Suprapubic skin (tissue), 4 donors: ENCODE results near the gene ABCC8.

ENCODE experiments used
- EP300 ChIP-seq: sonication (generic); formaldehyde crosslinking; IDR thresholded peaks from one replicate; pipeline ENCODE4 v1.6.1; 2017; ENCODE audit warnings: antibody characterized with exemption
- POLR2A ChIP-seq, 2 donors: fragments of 450-650 bp; IDR thresholded peaks; one replicate each; pipeline ENCODE4 v1.6.1; 2017; ENCODE audit warnings: antibody characterized with exemption in 2 of 2, mild to moderate bottlenecking in 2 of 2, moderate library complexity in 2 of 2
- POLR2AphosphoS5 ChIP-seq, 3 donors: sonication (generic); formaldehyde crosslinking; IDR thresholded peaks; one replicate each; pipeline ENCODE4 v1.6.1; 2017; ENCODE audit warnings: antibody characterized with exemption in 3 of 3
- TF ChIP-seq, protein P1 (sequence below), 2 donors: fragments of 200-600 bp in 1 of 2; fragments of 450-650 bp in 1 of 2; sonication (generic) in 1 of 2; IDR thresholded peaks; one replicate each; pipeline ENCODE4 v1.5.1; 2016 to 2019; ENCODE audit warnings: antibody characterized with exemption in 2 of 2, mild to moderate bottlenecking in 1 of 2, moderate library complexity in 1 of 2

DNA sequence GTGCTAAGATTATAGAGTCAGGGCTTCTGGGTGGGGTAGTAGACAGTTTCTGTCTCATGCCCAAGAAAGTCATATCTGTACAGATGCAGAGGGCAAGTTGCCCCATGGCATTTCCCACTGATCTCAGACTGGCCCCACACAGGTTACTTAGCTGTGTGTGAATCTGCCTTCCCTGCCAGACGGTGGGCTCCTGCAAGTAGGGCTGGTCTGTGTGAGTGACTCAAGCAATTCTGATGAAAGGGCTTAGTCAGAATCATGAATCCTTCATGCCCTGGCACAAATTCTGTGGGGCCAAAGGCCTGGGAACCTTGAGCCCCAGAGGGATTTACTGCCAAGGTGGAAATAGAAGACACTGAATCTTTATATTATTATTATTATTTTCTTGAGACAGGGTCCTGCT lies 37.2 kb upstream of the ABCC8 start:
- TF ChIP-seq, protein P1, sequence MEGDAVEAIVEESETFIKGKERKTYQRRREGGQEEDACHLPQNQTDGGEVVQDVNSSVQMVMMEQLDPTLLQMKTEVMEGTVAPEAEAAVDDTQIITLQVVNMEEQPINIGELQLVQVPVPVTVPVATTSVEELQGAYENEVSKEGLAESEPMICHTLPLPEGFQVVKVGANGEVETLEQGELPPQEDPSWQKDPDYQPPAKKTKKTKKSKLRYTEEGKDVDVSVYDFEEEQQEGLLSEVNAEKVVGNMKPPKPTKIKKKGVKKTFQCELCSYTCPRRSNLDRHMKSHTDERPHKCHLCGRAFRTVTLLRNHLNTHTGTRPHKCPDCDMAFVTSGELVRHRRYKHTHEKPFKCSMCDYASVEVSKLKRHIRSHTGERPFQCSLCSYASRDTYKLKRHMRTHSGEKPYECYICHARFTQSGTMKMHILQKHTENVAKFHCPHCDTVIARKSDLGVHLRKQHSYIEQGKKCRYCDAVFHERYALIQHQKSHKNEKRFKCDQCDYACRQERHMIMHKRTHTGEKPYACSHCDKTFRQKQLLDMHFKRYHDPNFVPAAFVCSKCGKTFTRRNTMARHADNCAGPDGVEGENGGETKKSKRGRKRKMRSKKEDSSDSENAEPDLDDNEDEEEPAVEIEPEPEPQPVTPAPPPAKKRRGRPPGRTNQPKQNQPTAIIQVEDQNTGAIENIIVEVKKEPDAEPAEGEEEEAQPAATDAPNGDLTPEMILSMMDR (IDR thresholded peaks at IDR 0.05) = no peak
- no peak for TF ChIP-seq POLR2AphosphoS5 (IDR thresholded peaks at IDR 0.05)
- TF ChIP-seq POLR2A (IDR thresholded peaks at IDR 0.05) = no peak
- TF ChIP-seq EP300 = no peak
